ENCODE results near the gene HOXD1. TPM values are rescaled to one million over a fixed set of nuclear protein-coding genes. Genes with fewer than 3 reads are reported as not detected.
A peak's percentile ranks its signal among the peaks of the same experiment; 100 is the strongest.

The HOXD1 gene
- total RNA-seq, 6 donors from 2014 or later: 1.0 to 7.2 (median 3.6) TPM

GRCh38 chr2:176160251-176160985 is 28.1 kb upstream of the HOXD1 start:
- peaks cover 0 to 92% (median 51%) of the 10 kb centered on the region in 4 donors for H3K27me3 ChIP-seq
- H3K36me3 ChIP-seq: no peaks in the 10 kb centered on the region
- WGBS, 2 donors: 10 to 12% methylated on average over 12 to 41 of the region's 50 CpGs
- peaks cover 8 to 46% (median 25%) of the 10 kb centered on the region in 4 donors for H3K4me1 ChIP-seq
- H3K27ac ChIP-seq: no peak overlapping the region
- no peak overlapping the region for H3K4me3 ChIP-seq
- TF ChIP-seq POLR2A (IDR thresholded peaks at IDR 0.05) (no peak), EP300 (IDR thresholded peaks at IDR 0.05) (no peak), POLR2AphosphoS5 (IDR thresholded peaks at IDR 0.05) (no peak)
- no peaks in the 10 kb centered on the region for H3K9me3 ChIP-seq
- peak in 1 of 2 donors; percentile 5 for ATAC-seq (ENCODE audit: low FRiP score in 2 of 2)
- DNase-seq: peak in 1 of 2 donors; percentile 61

GRCh38 chr2:176160986-176161824 is 27.3 kb upstream of the HOXD1 start:
- peaks cover 8 to 46% (median 25%) of the 10 kb centered on the region in 4 donors for H3K4me1 ChIP-seq
- no peak for DNase-seq

DNA sequence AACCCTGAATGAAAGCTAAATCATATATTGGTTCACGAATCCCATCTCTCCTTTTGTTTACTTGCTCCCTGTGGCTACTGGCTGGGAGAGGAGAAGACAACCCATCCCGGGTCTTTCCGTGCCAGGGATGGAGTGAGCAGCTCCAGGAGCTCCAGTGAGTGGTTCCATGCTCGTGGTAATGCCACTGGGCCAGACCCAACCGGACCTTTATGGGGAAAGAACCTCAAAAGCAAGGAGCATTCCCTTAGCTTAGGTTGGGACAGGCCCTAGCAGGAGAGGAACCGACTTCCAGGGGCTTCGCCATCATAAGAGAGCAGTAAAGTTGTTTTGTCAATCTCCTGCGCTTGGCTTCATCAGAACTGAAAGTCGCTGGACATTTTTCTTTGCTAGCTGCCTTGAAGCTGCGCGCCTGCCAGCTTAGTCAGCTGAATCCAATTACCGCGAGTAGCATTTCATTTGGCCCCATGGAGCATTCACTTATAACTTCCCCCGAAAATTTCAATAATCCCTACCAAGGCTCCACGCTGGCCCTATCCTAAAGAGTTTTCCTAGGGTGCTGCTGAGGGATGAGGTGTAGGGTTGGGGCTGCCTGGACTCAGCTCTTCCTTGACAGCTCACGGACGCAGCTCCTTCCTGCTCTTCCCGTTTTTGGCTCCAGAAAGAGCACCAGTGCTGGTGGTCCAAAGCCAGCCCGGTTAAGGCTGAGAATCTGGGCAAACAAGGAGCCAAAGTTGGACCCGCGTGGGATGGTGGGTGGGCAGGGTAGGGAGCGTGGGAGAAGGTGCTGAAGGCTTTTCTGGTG is 26.4 kb upstream of the HOXD1 start:
- Histone ChIP-seq H3K27me3 (peaks cover 0 to 82% (median 45%) of the 10 kb centered on the region in 4 donors), H3K36me3 (no peaks in the 10 kb centered on the region), H3K4me1 (peaks cover 8 to 42% (median 25%) of the 10 kb centered on the region in 4 donors), H3K27ac (no peak overlapping the region), H3K4me3 (no peak overlapping the region), H3K9me3 (no peaks in the 10 kb centered on the region)
- WGBS, 2 donors: 6 to 8% methylated on average over 17 to 22 of the region's 22 CpGs
- no peak for ATAC-seq (ENCODE audit: low FRiP score in 2 of 2)
- DNase-seq: no peak
- TF ChIP-seq EP300 (IDR thresholded peaks at IDR 0.05): no peak
- TF ChIP-seq, protein P1, sequence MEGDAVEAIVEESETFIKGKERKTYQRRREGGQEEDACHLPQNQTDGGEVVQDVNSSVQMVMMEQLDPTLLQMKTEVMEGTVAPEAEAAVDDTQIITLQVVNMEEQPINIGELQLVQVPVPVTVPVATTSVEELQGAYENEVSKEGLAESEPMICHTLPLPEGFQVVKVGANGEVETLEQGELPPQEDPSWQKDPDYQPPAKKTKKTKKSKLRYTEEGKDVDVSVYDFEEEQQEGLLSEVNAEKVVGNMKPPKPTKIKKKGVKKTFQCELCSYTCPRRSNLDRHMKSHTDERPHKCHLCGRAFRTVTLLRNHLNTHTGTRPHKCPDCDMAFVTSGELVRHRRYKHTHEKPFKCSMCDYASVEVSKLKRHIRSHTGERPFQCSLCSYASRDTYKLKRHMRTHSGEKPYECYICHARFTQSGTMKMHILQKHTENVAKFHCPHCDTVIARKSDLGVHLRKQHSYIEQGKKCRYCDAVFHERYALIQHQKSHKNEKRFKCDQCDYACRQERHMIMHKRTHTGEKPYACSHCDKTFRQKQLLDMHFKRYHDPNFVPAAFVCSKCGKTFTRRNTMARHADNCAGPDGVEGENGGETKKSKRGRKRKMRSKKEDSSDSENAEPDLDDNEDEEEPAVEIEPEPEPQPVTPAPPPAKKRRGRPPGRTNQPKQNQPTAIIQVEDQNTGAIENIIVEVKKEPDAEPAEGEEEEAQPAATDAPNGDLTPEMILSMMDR (IDR thresholded peaks at IDR 0.05): no peak
- no peak for TF ChIP-seq POLR2AphosphoS5 (IDR thresholded peaks at IDR 0.05)
- TF ChIP-seq POLR2A (IDR thresholded peaks at IDR 0.05): no peak

More at GRCh38 chr2:176160986-176161824, 27.3 kb upstream of the HOXD1 start:
- Histone ChIP-seq H3K4me3 (no peak overlapping the region), H3K27ac (no peak overlapping the region), H3K36me3 (no peaks in the 10 kb centered on the region), H3K27me3 (peaks cover 0 to 90% (median 52%) of the 10 kb centered on the region in 4 donors), H3K9me3 (no peaks in the 10 kb centered on the region)
- 11 to 14% methylated on average over 20 to 22 of the region's 22 CpGs for WGBS, 2 donors
- TF ChIP-seq POLR2A (IDR thresholded peaks at IDR 0.05) (no peak), POLR2AphosphoS5 (IDR thresholded peaks at IDR 0.05) (no peak), EP300 (IDR thresholded peaks at IDR 0.05) (no peak)
- TF ChIP-seq, protein P1 (IDR thresholded peaks at IDR 0.05): no peak
- ATAC-seq (ENCODE audit: low FRiP score in 2 of 2): no peak

DNA sequence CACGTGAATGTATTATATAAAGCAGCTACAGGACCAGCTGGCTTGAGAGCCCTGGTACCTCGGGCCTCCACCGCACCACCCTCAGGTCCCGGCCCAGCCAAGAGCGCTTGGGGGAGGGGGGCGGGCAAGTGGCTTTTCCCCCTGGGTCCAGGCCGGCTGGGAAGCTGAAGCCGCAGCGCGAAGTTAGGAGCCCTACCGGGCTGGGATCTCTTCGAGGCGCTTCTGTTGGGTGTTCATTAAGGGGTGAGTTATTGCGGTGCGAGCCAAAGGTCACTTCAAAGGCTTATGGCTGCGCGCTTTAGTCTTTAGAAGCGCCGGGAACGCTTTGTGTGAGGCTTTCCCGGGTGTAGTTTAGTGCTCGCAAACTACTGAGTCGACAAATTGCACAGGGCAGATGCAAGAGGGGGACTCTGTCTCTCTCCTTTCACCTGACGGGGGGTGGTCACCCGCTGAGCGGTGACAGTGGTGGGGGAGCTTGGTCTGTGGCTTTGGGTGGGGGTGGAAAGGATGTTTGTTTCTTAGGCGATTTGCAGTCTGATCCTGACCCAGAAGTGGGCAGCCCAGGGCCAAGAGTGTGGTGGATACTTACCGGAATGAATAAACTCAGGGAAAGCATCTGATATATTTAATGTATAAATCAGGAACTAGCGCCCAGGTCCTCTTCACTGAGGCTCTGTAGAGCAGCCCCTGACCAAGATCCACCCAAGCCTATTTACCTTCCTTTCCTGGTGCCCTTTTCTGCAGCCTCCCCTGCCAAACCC is 25.4 kb upstream of the HOXD1 start:
- ATAC-seq (ENCODE audit: low FRiP score in 2 of 2): no peak
- TF ChIP-seq POLR2AphosphoS5 (IDR thresholded peaks at IDR 0.05): no peak
- TF ChIP-seq, protein P1 (IDR thresholded peaks at IDR 0.05): no peak
- no peak for TF ChIP-seq EP300 (IDR thresholded peaks at IDR 0.05)
- TF ChIP-seq POLR2A (IDR thresholded peaks at IDR 0.05): no peak
- DNase-seq: no peak
- Histone ChIP-seq H3K27ac (no peak overlapping the region), H3K36me3 (no peaks in the 10 kb centered on the region), H3K4me3 (no peak overlapping the region), H3K9me3 (no peaks in the 10 kb centered on the region), H3K27me3 (peaks cover 0 to 72% (median 38%) of the 10 kb centered on the region in 4 donors), H3K4me1 (peaks cover 8 to 31% (median 18%) of the 10 kb centered on the region in 4 donors)
- WGBS, 2 donors: 14 to 18% methylated on average over 11 to 29 of the region's 29 CpGs

Data from upper lobe of left lung (tissue), 6 donors.